Stimulated activated CD4-positive, alpha-beta T cell treated with anti-CD3 and anti-CD28 coated beads, Interleukin-15, amount 100 ng/mL, for 48 hours (primary cell): ENCODE data around the gene ADPRM.
"Not testable (repeated sequence)": the region's sequence is repeated elsewhere in the genome, so short reads cannot be mapped to it uniquely, and the experiment has no call there.

ENCODE experiments used
- DNase-seq, 2 donors: peaks; one replicate each; pipeline ENCODE4 v3.0.0-alpha.2; 2020; ENCODE audit warnings: low read depth in 2 of 2

The ADPRM gene

GRCh38 chr17:10699856-10700255 is 2.5 kb downstream of the ADPRM start:
- no peak for DNase-seq

GRCh38 chr17:10702574-10702973 is 5.2 kb downstream of the ADPRM start:
- no peak for DNase-seq

- no peak for DNase-seq
Measured at GRCh38 chr17:10705727-10706126, 8.3 kb downstream of the ADPRM start.

DNA sequence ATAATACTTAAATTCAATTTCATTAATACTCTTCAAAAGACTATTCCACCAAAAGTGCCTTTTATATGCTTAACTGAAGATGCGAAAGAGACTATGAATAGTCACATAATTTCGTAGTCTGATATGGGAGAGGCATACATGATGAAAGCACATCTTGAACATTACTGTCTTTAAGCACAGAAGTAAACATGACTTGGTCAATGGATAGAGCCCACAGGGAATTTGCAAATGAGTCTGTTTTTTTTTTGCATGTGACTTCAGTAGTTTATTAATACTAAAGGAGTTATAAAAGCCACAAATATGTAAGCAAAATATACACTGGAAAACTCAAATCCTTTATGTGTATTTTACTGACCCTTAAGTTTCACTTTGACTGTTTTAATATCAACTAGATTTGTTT is 15.9 kb downstream of the ADPRM start:
- DNase-seq: no peak

DNA sequence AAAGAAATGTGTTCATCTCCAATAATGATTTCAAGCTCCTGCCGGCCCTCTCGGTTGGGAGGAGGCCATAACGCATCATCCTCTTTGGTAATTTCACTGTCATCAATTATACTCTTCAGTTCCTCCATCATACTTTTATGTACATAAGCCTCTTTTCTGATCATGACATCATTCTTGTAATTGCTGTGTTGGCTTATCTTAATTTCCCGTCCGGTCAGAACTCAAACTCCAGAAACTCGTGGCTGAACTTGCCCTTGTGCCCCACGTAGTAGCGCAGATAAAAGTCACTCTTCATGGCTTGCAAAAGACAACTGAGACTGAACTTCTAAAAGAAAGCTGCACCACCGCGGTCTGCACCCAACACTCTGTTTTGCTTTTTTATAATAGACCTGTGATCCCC is 18.8 kb downstream of the ADPRM start:
- DNase-seq: no peak

GRCh38 chr17:10718547-10718946 is 21.2 kb downstream of the ADPRM start:
- DNase-seq: no peak

GRCh38 chr17:10724546-10725195 is 27.3 kb downstream of the ADPRM start:
- no peak for DNase-seq

DNA sequence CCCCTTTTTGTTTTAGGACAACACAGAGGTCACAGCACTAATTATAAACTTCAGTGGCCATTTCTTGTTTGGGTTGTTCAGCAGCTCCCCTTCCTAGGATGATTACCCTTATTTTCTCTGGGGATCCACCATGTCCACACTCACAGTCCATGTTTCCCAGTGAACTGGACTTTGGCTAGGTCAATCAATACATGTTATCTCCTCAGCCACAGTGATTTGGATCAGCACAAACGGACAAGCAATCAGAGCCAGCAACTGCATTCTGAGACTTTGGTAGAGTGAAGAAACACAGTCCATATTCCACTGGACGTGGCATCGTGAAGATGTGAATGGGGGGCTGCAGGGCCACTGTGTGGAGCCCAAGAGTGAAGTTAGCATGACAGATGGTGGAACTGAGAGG is 27.9 kb downstream of the ADPRM start:
- no peak for DNase-seq

DNA sequence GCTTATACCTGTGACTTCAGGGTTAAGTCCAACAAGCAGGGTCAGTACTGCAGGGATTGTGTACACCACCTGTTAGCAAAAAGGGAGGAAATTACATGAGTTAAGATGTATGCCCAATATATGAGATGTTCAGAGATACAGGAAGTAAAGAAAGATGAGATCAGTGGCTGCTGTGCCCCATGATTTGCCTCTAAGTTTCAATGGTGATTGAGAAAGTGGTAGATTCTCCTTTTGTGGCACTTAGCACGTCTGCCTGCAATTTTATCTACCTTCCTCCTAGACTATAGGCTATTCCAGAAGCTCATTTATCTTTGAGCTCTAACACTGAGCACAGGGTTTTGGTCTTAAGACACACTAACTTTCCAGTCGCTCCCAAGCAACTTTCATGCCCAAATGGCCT is 28.8 kb downstream of the ADPRM start:
- no peak for DNase-seq

GRCh38 chr17:10727192-10727591 is 29.8 kb downstream of the ADPRM start:
- no peak for DNase-seq

DNA sequence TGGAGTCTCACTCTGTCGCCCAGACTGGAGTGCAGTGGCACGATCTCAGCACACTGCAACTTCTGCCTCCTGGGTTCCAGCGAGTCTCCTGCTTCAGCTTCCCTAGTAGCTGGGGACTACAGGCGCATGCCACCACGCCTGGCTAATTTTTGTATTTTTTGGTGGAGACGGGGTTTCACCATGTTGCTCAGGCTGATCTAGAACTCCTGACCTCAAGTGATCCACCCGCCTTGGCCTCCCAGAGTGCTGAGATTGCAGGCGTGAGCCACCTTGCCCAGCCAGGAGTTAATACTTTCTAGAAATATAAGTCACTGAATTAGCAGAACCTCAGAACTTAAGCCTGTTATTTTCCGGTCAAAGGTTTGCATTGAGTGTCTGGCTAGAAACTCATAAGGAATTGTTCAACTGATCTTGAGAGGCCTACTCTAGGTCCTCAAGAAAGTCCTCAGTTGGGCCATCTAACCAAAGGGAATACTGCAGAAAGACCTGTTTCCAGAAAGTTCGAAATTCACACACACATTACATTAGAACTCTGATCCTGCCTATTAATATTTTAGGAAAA is 31.0 kb downstream of the ADPRM start:
- no peak for DNase-seq

DNA sequence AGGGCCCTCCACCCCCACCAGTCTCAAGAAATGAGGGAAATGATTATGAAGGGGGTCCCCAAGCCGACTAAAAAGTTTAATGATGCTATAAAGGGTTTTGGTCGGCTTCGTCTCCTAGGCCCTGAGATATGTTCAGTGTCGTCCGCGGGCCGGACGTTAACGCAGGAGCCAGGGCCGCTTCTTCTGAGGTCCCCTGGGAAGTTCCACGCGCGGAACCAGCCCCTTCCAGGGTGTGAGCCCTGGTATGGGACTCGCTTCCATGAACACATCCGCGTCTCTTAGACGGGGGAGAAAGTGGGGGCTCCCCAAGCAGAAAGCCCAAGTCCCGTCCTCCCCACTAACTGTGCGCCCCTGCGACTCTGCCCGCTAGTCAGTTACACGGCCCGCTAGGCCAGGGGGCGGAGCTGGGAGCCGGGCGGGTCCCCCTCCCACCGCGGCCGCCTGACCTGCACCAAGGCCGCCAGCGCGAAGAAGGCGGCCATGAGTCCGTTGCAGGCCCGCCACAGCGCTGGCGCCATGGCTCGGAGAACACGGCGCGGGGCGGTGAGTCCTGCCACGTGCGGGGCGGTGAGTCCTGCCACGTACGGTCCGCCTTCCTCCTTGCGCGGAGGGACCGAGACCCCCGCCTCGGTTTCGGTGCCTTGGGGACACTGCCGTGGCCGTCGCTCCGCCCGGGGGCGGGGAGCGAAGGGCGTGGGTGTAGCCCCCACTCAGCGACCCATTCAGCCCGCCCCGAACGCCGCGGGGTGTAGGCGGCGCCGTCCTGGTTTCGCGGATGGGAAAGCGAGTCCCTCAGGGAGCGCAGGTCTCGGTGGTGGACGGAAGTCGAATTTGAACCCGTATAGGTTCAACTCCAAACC is 32.2 kb downstream of the ADPRM start, which contains the start of gene TMEM220:
TSS of gene TMEM220 (minus strand) at position 690 of the 860 bp plus-strand sequence. CDS start at position 518, 172 bp downstream.
- DNase-seq: peak in 1 of 2 donors; percentile 30

DNA sequence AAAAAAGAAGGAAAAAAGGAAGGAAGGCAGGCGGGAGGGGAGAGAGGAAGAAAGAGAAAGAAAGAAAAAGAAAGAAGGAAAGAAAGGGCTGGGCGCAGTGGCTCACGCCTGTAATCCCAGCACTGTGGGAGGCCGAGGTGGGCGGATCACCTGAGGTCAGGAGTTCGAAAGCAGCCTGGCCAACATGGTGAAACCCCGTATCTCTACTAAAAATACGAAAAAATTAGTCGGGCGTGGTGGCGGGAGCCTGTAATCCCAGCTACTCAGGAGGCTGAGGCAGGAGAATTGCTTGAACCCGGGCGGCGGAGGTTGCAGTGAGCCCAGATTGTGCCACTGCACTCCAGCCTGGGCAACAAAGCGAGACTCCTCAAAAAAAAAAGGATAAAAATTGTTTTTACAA is 32.9 kb downstream of the ADPRM start:
- DNase-seq: not testable (repeated sequence)

- DNase-seq: no peak
Measured at GRCh38 chr17:10731408-10731879, 34.0 kb downstream of the ADPRM start.

DNA sequence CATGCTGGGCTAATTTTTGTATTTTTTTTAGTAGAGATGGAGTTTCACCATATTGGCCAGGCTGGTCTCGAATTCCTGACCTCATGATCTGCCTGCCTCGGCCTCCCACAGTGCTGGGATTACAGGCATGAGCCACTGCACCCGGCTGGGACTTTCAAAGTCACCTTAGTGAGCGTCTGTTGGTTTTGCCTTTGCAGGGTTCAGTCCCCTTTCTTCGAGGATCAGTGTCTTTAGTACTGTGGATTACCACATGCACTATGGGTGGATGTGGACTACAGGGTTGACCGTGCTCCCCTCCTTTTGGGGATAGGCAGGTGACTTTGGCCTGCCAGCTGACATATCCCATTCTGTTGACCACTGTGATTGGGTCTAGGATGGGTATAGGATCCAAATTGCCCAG is 34.7 kb downstream of the ADPRM start:
- DNase-seq: not testable (repeated sequence)

DNA sequence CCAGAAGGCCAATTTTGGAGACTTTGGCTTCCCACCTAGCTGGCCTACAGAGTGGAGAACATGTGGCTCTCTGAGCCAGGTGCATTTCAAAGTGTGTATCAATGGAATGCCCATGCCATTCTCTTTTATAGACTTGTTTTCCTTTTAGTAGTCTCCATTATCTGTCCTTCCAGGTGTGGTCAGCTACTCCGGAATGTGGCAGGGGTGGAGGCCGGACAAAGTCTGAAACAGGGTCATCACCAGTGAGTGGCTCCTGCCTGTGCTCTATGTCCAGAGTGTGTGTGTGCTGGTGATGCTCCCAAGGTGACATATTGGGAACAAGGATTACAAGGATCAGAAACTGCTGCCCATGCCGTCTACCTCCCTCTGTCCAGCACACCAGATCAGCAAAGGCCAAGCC is 36.3 kb downstream of the ADPRM start:
- DNase-seq: no peak

- DNase-seq: no peak
Measured at GRCh38 chr17:10735251-10735650, 37.9 kb downstream of the ADPRM start.

GRCh38 chr17:10735821-10736220 is 38.4 kb downstream of the ADPRM start:
- no peak for DNase-seq

DNA sequence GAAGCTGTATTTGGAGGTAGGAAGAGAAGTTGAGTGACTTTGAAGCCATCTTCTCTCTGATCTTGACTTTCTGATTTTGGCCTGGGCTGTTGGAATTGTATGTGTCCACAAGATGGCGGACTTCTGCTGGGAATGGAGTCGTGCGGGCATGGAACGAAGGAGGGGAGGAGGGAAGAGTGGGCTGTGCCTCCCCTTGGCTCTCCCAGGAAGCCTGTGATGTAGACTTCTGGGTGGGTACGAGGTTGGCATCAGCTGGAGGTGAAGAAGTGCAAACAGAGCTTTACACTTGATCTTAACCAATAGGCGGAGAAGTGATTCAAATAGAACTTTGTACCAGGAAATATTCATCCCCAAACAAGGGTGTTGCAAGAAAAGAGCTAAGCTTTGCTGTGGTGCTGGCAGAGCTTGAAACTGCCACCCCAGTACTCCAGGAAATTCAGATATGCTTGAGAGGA is 39.8 kb downstream of the ADPRM start:
- no peak for DNase-seq

DNA sequence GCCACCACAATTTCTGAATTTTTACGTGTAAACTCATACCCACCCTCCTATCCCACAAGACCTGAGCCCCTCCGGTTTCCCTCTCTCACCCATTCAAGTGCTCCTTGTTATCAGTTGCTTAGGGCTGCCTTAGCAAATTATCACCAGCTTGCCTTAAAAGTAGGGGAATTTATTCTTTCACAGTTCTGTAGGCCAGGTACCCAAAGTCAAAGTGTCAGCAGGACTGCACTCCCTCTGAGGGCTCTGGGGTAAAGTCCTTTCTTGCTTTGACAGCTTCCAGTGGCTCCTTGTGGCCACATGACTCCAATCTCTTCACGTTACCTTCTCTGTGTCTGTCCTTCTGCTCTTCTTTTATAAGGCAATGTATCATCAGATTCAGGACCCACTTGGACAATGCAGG is 40.3 kb downstream of the ADPRM start:
- DNase-seq: no peak

DNA sequence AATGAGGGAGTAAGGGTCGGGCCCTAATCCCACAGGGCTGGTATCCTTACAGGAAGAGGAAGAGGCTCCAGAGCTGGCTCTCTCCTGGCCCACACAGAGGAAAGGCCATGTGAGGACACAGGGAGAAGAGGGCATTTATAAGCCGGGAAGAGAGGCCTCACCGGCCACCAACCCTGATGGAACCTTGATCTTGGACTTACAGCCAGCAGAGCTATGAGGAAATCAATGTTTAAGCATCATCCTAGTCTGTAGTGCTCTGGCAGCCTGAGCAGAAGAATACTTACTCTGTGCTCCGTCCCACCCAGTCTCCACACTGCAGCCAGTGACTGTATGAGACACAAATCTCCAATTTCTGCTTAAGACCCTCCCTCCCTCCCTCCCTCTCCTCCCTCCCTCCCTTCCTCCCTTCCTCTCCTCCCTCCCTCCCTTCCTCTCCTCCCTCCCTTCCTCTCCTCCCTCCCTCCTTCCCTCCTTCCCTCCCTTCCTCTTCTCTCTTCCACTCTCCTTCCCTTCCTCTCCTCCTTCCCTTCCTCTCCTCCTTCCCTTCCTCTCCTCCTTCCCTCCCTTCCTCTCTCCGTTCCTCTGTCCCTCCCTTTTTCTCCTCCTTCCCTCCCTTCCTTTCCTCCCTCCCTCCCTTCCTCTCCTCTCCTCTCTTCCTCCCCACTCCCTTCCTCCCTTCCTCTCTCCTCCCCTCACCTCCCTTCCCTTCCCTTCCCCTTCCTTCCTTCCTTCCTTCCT is 41.3 kb downstream of the ADPRM start:
- no peak for DNase-seq

- no peak for DNase-seq
Measured at GRCh38 chr17:10739386-10739785, 42.0 kb downstream of the ADPRM start.
